ENCODE data around the gene MTMR4.
"Not testable (repeated sequence)": the region's sequence is repeated elsewhere in the genome, so short reads cannot be mapped to it uniquely, and the experiment has no call there.

Gene MTMR4

GRCh38 chr17:58521680-58522079 is 7.2 kb upstream of the MTMR4 start:
- DNase-seq = no peak

- DNase-seq = no peak
These were observed 6.5 kb upstream of the MTMR4 start for GRCh38 chr17:58520843-58521430.

GRCh38 chr17:58517928-58518609 is 3.6 kb upstream of the MTMR4 start:
- peak; percentile 99 for DNase-seq

- DNase-seq = no peak
These were observed 3.0 kb upstream of the MTMR4 start for GRCh38 chr17:58517378-58517927.

GRCh38 chr17:58516644-58517377 is 2.4 kb upstream of the MTMR4 start:
- no peak for DNase-seq

GRCh38 chr17:58515286-58515685 is 848 bp upstream of the MTMR4 start:
- no peak for DNase-seq

- DNase-seq = no peak
These were observed 326 bp upstream of the MTMR4 start for GRCh38 chr17:58514770-58515157.

GRCh38 chr17:58513267-58513964 is 1.0 kb downstream of the MTMR4 start:
- peak; percentile 19 for DNase-seq

- DNase-seq = no peak
These were observed 4.4 kb downstream of the MTMR4 start for GRCh38 chr17:58510075-58510474.

- no peak for DNase-seq
These were observed 5.9 kb downstream of the MTMR4 start for GRCh38 chr17:58508341-58509067.

GRCh38 chr17:58507123-58507634 is 7.3 kb downstream of the MTMR4 start:
- DNase-seq = no peak

- DNase-seq = no peak
These were observed 7.9 kb downstream of the MTMR4 start for GRCh38 chr17:58506354-58507080.

GRCh38 chr17:58504826-58505351 is 9.5 kb downstream of the MTMR4 start:
- no peak for DNase-seq

- no peak for DNase-seq
These were observed 10.6 kb downstream of the MTMR4 start for GRCh38 chr17:58503866-58504265.

GRCh38 chr17:58503134-58503533 is 11.3 kb downstream of the MTMR4 start:
- DNase-seq = not testable (repeated sequence)

- no peak for DNase-seq
These were observed 13.0 kb downstream of the MTMR4 start for GRCh38 chr17:58501451-58501850.

GRCh38 chr17:58498177-58498828 is 16.1 kb downstream of the MTMR4 start:
- no peak for DNase-seq

- DNase-seq = no peak
These were observed 20.9 kb downstream of the MTMR4 start for GRCh38 chr17:58493506-58493905.

GRCh38 chr17:58492238-58493121 is 22.0 kb downstream of the MTMR4 start:
- no peak for DNase-seq
